HCT116 (cell line): ENCODE measurements around the gene PCYT1A.

Experiments used
- CTCF ChIP-seq, 3 experiments: fragments of 200-600 bp in 1 of 3; sonication (generic) in 1 of 3; IDR thresholded peaks in 2 of 3; conservative IDR thresholded peaks in 1 of 3; 2 replicates each; pipeline ENCODE4 v1.5.1; 2012 to 2017; ENCODE audit warnings: low read depth in 2 of 3, low read length in 2 of 3, antibody characterized with exemption in 1 of 3, borderline replicate concordance in 1 of 3, control low read depth in 1 of 3, mild to moderate bottlenecking in 1 of 3, mixed read lengths in 1 of 3, mixed run types in 1 of 3, moderate library complexity in 1 of 3; ENCODE audit not compliant: insufficient read depth in 1 of 3
- EZH2 ChIP-seq: fragments of 200-600 bp; sonication (generic); IDR thresholded peaks from 2 replicates; pipeline ENCODE4 v1.6.1; 2017; ENCODE audit warnings: antibody characterized with exemption, mixed run types
- JUND ChIP-seq: IDR thresholded peaks from 2 replicates; pipeline ENCODE4 v1.6.1; 2012
- REST ChIP-seq: IDR thresholded peaks from 2 replicates; pipeline ENCODE4 v1.6.1; 2012; ENCODE audit warnings: low read depth
- SIN3A ChIP-seq: IDR thresholded peaks from 2 replicates; pipeline ENCODE4 v1.6.1; 2012; ENCODE audit warnings: low read depth
- SP1 ChIP-seq: IDR thresholded peaks from 2 replicates; pipeline ENCODE4 v1.6.1; 2012; ENCODE audit warnings: low read depth
- SRF ChIP-seq: IDR thresholded peaks from 2 replicates; pipeline ENCODE4 v1.6.1; 2012; ENCODE audit warnings: low read depth
- ZNF274 ChIP-seq: fragments of 200-500 bp; sonication (Bioruptor generic); IDR thresholded peaks from 2 replicates; pipeline ENCODE4 v1.6.1; 2014; ENCODE audit warnings: mild to moderate bottlenecking, low read depth, low read length, inconsistent platforms

GRCh38 chr3:196323691-196324090 lies 36.2 kb upstream of the PCYT1A start:
- TF ChIP-seq CTCF (IDR thresholded peaks at IDR 0.05 in 2 of 3, conservative IDR thresholded peaks at IDR 0.05 in 1 of 3; ENCODE audit: borderline replicate concordance in 1 of 3, insufficient read depth in 1 of 3, low read depth in 2 of 3, low read length in 2 of 3), result peak in 2 of 3 experiments; percentile 11 to 31; a peak in 2 of 6 replicates
- TF ChIP-seq SRF, result no peak
- TF ChIP-seq EZH2, result no peak
- TF ChIP-seq ZNF274, result no peak
- no peak for TF ChIP-seq SIN3A
- TF ChIP-seq JUND, result no peak
- TF ChIP-seq REST, result no peak
- TF ChIP-seq SP1, result no peak
